WI38 (cell line): Measurements from ENCODE around the gene RHBDF1.
"Not testable (repeated sequence)": the region's sequence is repeated elsewhere in the genome, so short reads cannot be mapped to it uniquely, and the experiment has no call there.

Experiments
- H3K4me3 ChIP-seq: 2 replicates; pipeline ENCODE4 v1.5.1; 2011; ENCODE audit warnings: low read depth, mild to moderate bottlenecking, control low read depth, low read length
- CTCF ChIP-seq: IDR thresholded peaks from 2 replicates; pipeline ENCODE4 v1.5.1; 2012; ENCODE audit warnings: low read depth, mild to moderate bottlenecking, control low read depth, low read length

The RHBDF1 gene

DNA sequence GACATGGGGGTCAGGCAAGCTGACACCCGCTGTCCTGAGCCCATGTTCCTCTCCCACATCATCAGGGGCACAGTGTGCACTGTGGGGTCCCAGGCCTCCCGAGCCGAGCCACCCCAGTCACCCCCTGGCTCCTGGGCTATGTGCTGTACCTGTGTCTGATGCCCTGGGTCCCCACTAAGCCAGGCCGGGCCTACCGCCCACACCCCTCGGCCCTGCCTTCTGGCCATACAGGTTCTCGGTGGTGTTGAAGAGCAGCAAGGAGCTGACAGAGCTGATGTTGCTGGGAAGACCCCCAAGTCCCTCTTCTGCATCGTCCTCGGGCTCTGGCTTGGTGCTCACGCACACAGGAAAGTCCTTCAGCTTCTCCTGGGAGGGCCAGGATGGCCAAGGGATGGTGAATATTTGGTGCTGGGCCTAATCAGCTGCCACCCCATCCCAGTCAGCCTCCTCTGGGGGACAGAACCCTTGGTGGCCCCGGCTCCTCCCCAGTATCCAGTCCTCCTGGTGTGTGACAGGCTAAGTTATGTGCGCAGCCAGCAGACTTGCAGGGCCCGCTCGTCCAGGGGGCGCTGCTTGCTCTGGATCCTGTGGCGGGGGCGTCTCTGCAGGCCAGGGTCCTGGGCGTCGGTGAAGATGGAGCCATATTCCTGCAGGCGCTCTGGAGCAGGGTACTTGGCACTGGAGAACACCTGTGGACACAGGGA, 55.2 kb downstream of the RHBDF1 start:
- not testable (repeated sequence) for H3K4me3 ChIP-seq

- TF ChIP-seq CTCF: peak; percentile 30
- H3K4me3 ChIP-seq: not testable (repeated sequence)
These were observed 61.7 kb downstream of the RHBDF1 start for GRCh38 chr16:10772-11171.

- no peak overlapping the region for H3K4me3 ChIP-seq
- no peak for TF ChIP-seq CTCF
These were observed 62.3 kb downstream of the RHBDF1 start for GRCh38 chr16:9903-10665.
